ENCODE measurements around the gene TAMM41.

TAMM41 gene

DNA sequence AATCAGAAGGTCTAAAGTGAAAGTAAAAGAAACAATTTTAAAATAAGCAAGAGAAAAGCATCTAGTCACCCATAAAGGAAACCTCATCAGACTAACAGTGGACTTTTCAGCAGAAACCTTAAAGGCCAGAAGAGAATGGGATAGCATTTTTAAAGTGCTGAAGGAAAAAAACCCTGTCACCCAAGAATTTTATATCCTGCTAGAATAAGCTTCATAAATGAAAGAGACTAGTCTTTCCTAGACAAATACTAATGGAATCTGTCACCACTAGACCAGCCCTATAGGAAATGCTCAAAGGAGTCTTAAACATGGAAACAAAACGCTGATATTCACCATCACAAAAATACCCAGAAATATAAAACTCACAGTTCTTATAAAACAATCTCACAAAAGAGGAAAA, 46.9 kb downstream of the TAMM41 start:
- no peak for DNase-seq (ENCODE audit: low read depth)
- H3K4me3 ChIP-seq (ENCODE audit: low read depth, low read length), result no peak overlapping the region
- TF ChIP-seq, protein P1, sequence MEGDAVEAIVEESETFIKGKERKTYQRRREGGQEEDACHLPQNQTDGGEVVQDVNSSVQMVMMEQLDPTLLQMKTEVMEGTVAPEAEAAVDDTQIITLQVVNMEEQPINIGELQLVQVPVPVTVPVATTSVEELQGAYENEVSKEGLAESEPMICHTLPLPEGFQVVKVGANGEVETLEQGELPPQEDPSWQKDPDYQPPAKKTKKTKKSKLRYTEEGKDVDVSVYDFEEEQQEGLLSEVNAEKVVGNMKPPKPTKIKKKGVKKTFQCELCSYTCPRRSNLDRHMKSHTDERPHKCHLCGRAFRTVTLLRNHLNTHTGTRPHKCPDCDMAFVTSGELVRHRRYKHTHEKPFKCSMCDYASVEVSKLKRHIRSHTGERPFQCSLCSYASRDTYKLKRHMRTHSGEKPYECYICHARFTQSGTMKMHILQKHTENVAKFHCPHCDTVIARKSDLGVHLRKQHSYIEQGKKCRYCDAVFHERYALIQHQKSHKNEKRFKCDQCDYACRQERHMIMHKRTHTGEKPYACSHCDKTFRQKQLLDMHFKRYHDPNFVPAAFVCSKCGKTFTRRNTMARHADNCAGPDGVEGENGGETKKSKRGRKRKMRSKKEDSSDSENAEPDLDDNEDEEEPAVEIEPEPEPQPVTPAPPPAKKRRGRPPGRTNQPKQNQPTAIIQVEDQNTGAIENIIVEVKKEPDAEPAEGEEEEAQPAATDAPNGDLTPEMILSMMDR (IDR thresholded peaks at IDR 0.05; ENCODE audit: low read depth, low read length, missing control alignments), result no peak
- in situ Hi-C loops (cut with HindIII; ENCODE audit: low sequenced_read_pairs), result loop anchor here (25.0 kb wide), 1 partner anchor 437 kb away; no protein-coding TSS in a partner anchor

DNA sequence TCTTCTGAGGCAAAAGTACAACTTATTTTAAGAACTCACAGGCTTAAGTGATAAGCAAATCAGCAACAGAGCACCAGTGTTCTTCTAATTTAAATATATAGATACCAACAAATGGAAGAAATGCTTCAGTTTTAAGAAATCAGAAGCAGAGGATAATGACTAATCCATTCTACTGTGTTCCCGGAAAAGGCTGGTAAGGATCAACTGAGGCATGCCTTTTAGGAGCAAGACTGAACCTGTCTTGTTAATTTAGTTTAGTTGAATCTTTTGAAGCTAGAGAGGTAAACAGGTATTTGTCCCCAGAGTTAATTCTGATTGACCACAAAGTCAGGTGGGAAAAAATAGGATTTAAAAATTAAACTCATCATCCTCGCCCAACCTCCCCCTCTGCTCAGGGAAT, 51.8 kb downstream of the TAMM41 start:
- no peak overlapping the region for H3K4me3 ChIP-seq (ENCODE audit: low read depth, low read length)
- DNase-seq (ENCODE audit: low read depth), result no peak
- in situ Hi-C loops (cut with HindIII; ENCODE audit: low sequenced_read_pairs), result loop anchor here (5.0 to 25.0 kb wide), 2 partner anchors 68 to 433 kb away; no protein-coding TSS in a partner anchor
- TF ChIP-seq, protein P1 (IDR thresholded peaks at IDR 0.05; ENCODE audit: low read depth, low read length, missing control alignments), result no peak

DNA sequence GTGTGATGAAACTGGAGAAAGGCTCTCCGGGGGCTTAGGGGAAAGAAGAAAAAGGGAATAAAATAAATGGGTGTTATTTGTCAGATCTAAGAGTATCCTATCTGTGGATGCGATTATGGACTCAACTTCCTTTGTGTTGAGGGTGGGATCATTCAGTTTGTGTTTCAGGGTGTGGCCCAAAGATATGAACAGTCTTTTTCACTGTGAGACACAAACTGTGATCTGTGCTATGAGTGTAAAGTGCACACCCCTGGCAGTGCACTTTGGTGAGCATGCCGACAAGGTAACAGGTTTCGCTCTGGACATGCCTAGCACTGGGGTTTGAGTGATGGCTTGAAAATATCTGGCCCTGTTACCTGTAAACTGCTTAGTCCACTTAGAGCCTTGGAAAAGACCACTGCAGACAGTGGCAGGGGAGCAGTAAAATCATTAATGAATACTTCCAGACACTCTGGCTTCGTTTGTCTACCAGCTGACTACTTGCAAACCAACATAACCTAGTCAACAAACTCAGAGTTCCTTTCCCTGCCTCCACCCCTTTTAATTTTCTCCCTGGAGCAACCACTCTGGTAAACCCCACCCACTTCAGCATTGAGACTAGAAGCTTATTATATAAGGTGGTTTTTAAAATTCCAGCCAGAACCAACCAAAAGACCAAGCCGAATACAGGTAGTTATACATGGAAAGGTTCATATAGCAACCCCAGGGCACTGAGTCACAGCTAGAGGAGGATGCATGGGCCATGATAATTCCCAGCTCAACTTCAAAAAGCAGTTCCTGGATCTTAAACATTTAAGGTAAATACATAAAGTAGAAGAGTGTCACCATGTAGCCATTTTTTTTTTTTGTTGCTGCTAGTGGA, 55.1 kb downstream of the TAMM41 start:
- TF ChIP-seq, protein P1 (IDR thresholded peaks at IDR 0.05; ENCODE audit: low read depth, low read length, missing control alignments), result no peak
- in situ Hi-C loops (cut with HindIII; ENCODE audit: low sequenced_read_pairs), result loop anchor here (5.0 to 25.0 kb wide), 2 partner anchors 64 to 429 kb away; no protein-coding TSS in a partner anchor
- DNase-seq (ENCODE audit: low read depth), result no peak
- no peak overlapping the region for H3K4me3 ChIP-seq (ENCODE audit: low read depth, low read length)

DNA sequence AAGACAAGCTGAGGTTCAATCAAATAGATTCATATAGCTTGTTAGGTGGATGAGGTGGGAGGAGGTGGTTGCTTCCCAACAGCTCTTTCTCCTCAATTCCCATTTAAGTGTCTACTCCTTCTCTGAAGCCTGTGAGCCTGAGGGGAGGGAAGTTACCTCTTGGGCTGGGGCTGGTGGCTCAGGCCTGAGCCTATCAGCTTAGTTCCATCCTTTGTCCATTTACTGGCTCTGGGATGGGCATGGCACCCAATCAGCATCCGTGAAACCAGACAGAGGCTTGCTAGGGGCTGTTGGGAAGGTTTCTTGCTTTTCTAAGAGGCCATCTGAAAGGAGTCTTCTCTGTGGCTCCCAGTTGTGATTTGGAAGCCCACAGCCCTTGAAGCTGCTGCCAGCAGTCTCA, 57.3 kb downstream of the TAMM41 start:
- in situ Hi-C loops (cut with HindIII; ENCODE audit: low sequenced_read_pairs), result loop anchor here (25.0 kb wide), 1 partner anchor 427 kb away; no protein-coding TSS in a partner anchor
- DNase-seq (ENCODE audit: low read depth), result no peak
- TF ChIP-seq, protein P1 (IDR thresholded peaks at IDR 0.05; ENCODE audit: low read depth, low read length, missing control alignments), result no peak
- H3K4me3 ChIP-seq (ENCODE audit: low read depth, low read length), result no peak overlapping the region

DNA sequence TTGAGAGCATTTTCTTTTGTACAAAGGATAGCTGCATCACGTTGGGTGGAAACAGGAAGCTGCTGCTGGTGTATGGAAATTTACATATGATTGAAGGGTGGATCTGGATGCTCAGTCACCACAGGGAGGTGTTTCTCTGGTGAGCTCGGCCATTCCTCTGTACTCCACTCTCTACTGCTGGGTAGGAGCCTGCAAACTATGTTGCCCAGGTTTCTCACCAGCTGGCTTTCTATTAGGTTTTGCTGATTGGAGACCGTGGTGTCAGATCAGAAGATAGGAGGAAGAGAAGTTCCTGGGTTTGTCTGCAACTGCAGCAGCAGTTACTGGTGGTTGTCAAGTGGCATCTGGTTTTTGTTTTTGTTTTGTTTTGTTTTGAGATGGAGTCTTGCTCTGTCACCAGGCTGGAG, 61.7 kb downstream of the TAMM41 start:
- TF ChIP-seq, protein P1 (IDR thresholded peaks at IDR 0.05; ENCODE audit: low read depth, low read length, missing control alignments), result no peak
- in situ Hi-C loops (cut with HindIII; ENCODE audit: low sequenced_read_pairs), result loop anchor here (25.0 kb wide), 1 partner anchor 423 kb away; no protein-coding TSS in a partner anchor
- H3K4me3 ChIP-seq (ENCODE audit: low read depth, low read length), result no peak overlapping the region
- DNase-seq (ENCODE audit: low read depth), result no peak

DNA sequence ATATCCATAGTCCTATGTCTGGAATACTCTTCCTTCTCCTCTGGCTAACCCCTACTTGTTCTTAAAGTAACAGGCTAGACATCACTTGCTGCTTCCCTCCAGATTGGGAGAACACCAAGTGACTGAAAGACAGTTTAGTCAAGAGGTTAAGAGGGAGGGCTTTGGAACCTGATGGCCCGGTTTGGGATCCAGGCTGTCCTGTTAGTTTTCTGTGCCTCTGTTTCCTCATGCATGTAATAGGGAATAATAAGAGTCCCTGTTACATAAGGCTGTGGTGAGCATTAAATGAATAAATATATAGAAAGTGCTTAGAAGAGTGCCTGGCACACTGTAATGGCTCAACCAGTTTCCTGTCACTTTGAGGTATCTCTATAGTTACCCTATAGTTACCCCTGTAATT, 66.3 kb downstream of the TAMM41 start:
- no peak overlapping the region for H3K4me3 ChIP-seq (ENCODE audit: low read depth, low read length)
- TF ChIP-seq, protein P1 (IDR thresholded peaks at IDR 0.05; ENCODE audit: low read depth, low read length, missing control alignments), result no peak
- in situ Hi-C loops (cut with HindIII; ENCODE audit: low sequenced_read_pairs), result loop anchor here (25.0 kb wide), 1 partner anchor 418 kb away; no protein-coding TSS in a partner anchor
- DNase-seq (ENCODE audit: low read depth), result no peak
